IMR-90 (cell line): Measurements from ENCODE around the gene P4HA2. TPM values are rescaled to one million over a fixed set of nuclear protein-coding genes. Genes with fewer than 3 reads are reported as not detected.

Source experiments
- ATAC-seq: fragments of 200-7000 bp; cut with Tn5 transposase; 2 replicates; pipeline ENCODE4 v1.9.1; 2020; ENCODE audit warnings: low read depth, mild to moderate bottlenecking, moderate library complexity
- BruUV-seq: library from RNA; stranded (reverse); fragments of 400-500 nt; replicated peaks from 2 replicates; lab custom pipeline; 2021; lab: Mats Ljungman, UMichigan
- CTCF ChIA-PET: fragments of 300-600 bp; formaldehyde crosslinking; extraction: SDS; loops from one replicate; lab custom pipeline; 2021; ENCODE audit warnings: antibody characterized with exemption; lab: Yijun Ruan, JAX
- POLR2A ChIA-PET: fragments of 300-600 bp; sonication (Branson Sonifier 250); formaldehyde crosslinking; loops from one replicate; lab custom pipeline; 2022; ENCODE audit warnings: antibody characterized with exemption; ENCODE audit not compliant: unreplicated experiment; lab: Charles Lee
- DNase-seq: peaks from one replicate; pipeline ENCODE4 v3.0.0; 2013
- H2AFZ ChIP-seq: replicated peaks from 2 replicates; pipeline ENCODE3; 2013; ENCODE audit warnings: low read length, mild to moderate bottlenecking; ENCODE audit not compliant: poor library complexity
- H2AK5ac ChIP-seq: 2 replicates; pipeline ENCODE4 v1.6.1; 2013; ENCODE audit warnings: low read depth, low read length, inconsistent platforms
- H2AK9ac ChIP-seq: replicated peaks from 2 replicates; pipeline ENCODE3; 2013; ENCODE audit warnings: mild to moderate bottlenecking, low read depth, low read length, moderate library complexity; ENCODE audit not compliant: poor library complexity
- H2BK120ac ChIP-seq: 2 replicates; pipeline ENCODE4 v1.6.1; 2013; ENCODE audit warnings: low read depth, low read length, inconsistent platforms
- H2BK15ac ChIP-seq: 3 replicates; pipeline ENCODE4 v1.6.1; 2013; ENCODE audit warnings: low read depth, low read length, inconsistent platforms
- H2BK20ac ChIP-seq: 2 replicates; pipeline ENCODE4 v1.6.1; 2013; ENCODE audit warnings: low read depth, mild to moderate bottlenecking, inconsistent platforms, low read length, moderate library complexity
- H2BK5ac ChIP-seq: 2 replicates; pipeline ENCODE4 v1.6.1; 2013; ENCODE audit warnings: mild to moderate bottlenecking, low read depth, low read length, inconsistent platforms; ENCODE audit not compliant: poor library complexity, severe bottlenecking
- H3K14ac ChIP-seq: replicated peaks from 2 replicates; pipeline ENCODE4 v1.6.1; 2013; ENCODE audit warnings: low read depth, low read length, inconsistent platforms
- H3K18ac ChIP-seq: 2 replicates; pipeline ENCODE4 v1.6.1; 2013; ENCODE audit warnings: low read depth, low read length, control low read depth
- H3K23ac ChIP-seq: 2 replicates; pipeline ENCODE4 v1.6.1; 2013; ENCODE audit warnings: low read depth, low read length, inconsistent platforms
- H3K27ac ChIP-seq: 2 replicates; pipeline ENCODE4 v1.5.1; 2013; ENCODE audit warnings: mild to moderate bottlenecking, control low read depth, low read length; ENCODE audit not compliant: insufficient read depth
- H3K27me3 ChIP-seq: 2 replicates; pipeline ENCODE4 v1.6.1; 2013; ENCODE audit warnings: low read length; ENCODE audit not compliant: control insufficient read depth, insufficient read depth
- H3K36me3 ChIP-seq: 2 replicates; pipeline ENCODE4 v1.6.1; 2013; ENCODE audit warnings: low read length, mixed read lengths; ENCODE audit not compliant: control insufficient read depth, insufficient read depth
- H3K4ac ChIP-seq: 2 replicates; pipeline ENCODE4 v1.6.1; 2013; ENCODE audit warnings: low read depth, low read length, inconsistent platforms
- H3K4me1 ChIP-seq: 2 replicates; pipeline ENCODE4 v1.6.1; 2013; ENCODE audit warnings: low read length, mixed read lengths; ENCODE audit not compliant: control insufficient read depth, insufficient read depth
- H3K4me2 ChIP-seq: 2 replicates; pipeline ENCODE4 v1.6.1; 2013; ENCODE audit warnings: low read depth, mild to moderate bottlenecking, control low read depth, low read length, moderate library complexity
- H3K4me3 ChIP-seq: 2 replicates; pipeline ENCODE4 v1.5.1; 2013; ENCODE audit warnings: low read depth, mild to moderate bottlenecking, control low read depth, low read length, moderate library complexity; ENCODE audit not compliant: insufficient read depth
- H3K56ac ChIP-seq: 2 replicates; pipeline ENCODE4 v1.6.1; 2013; ENCODE audit warnings: low read length, inconsistent platforms; ENCODE audit not compliant: insufficient read depth; ENCODE audit errors: extremely low read depth
- H3K79me1 ChIP-seq, 2 experiments: 2 replicates each; pipeline ENCODE4 v1.6.1; 2013; ENCODE audit warnings: low read length in 2 of 2, inconsistent platforms in 1 of 2, low read depth in 1 of 2
- H3K9ac ChIP-seq: 2 replicates; pipeline ENCODE4 v1.6.1; 2013; ENCODE audit warnings: low read depth, low read length, control low read depth
- H3K9me1 ChIP-seq: 2 replicates; pipeline ENCODE4 v1.6.1; 2013; ENCODE audit warnings: low read length, inconsistent platforms; ENCODE audit not compliant: insufficient read depth
- H3K9me3 ChIP-seq: 2 replicates; pipeline ENCODE4 v1.6.1; 2013; ENCODE audit warnings: low read length; ENCODE audit not compliant: control insufficient read depth, insufficient read depth
- H4K20me1 ChIP-seq: 2 replicates; pipeline ENCODE4 v1.6.1; 2013; ENCODE audit warnings: low read length, inconsistent platforms; ENCODE audit not compliant: insufficient read depth
- H4K5ac ChIP-seq: 2 replicates; pipeline ENCODE4 v1.6.1; 2013; ENCODE audit warnings: mild to moderate bottlenecking, low read depth, low read length, control low read depth
- H4K8ac ChIP-seq, 2 experiments: 2 replicates each; pipeline ENCODE4 v1.6.1; 2013; ENCODE audit warnings: low read depth in 2 of 2, low read length in 2 of 2, control low read depth in 1 of 2, inconsistent platforms in 1 of 2
- H4K91ac ChIP-seq: 2 replicates; pipeline ENCODE4 v1.6.1; 2013; ENCODE audit warnings: low read depth, low read length, inconsistent platforms; ENCODE audit not compliant: insufficient read depth
- BHLHE40 ChIP-seq: fragments of 150-350 bp; IDR thresholded peaks from 2 replicates; pipeline ENCODE4 v1.6.1; 2016; ENCODE audit warnings: mild to moderate bottlenecking, low read depth, low read length
- CEBPB ChIP-seq: IDR thresholded peaks from 2 replicates; pipeline ENCODE4 v1.6.1; 2012; ENCODE audit warnings: low read depth, low read length, improper control_type of control experiment
- CHD1 ChIP-seq: IDR thresholded peaks from 2 replicates; pipeline ENCODE4 v1.6.1; 2012; ENCODE audit warnings: low read depth, low read length, improper control_type of control experiment
- ELK1 ChIP-seq: fragments of 150-350 bp; IDR thresholded peaks from 2 replicates; pipeline ENCODE4 v1.6.1; 2016; ENCODE audit warnings: low read depth, mild to moderate bottlenecking, low read length, moderate library complexity, borderline replicate concordance
- MAFK ChIP-seq: IDR thresholded peaks from 2 replicates; pipeline ENCODE4 v1.6.1; 2012; ENCODE audit warnings: low read depth, low read length, improper control_type of control experiment
- MXI1 ChIP-seq: IDR thresholded peaks from 2 replicates; pipeline ENCODE4 v1.6.1; 2012; ENCODE audit warnings: low read depth, mild to moderate bottlenecking, low read length, moderate library complexity, borderline replicate concordance
- NFE2L2 ChIP-seq: fragments of 150-350 bp; IDR thresholded peaks from 2 replicates; pipeline ENCODE4 v1.6.1; 2016; ENCODE audit warnings: low read depth, mild to moderate bottlenecking, low read length
- POLR2A ChIP-seq: IDR thresholded peaks from 2 replicates; pipeline ENCODE4 v1.6.1; 2012; ENCODE audit warnings: mild to moderate bottlenecking, low read depth, low read length
- RAD21 ChIP-seq: IDR thresholded peaks from 2 replicates; pipeline ENCODE4 v1.6.1; 2012; ENCODE audit warnings: low read length, improper control_type of control experiment
- RCOR1 ChIP-seq: IDR thresholded peaks from 2 replicates; pipeline ENCODE4 v1.6.1; 2012; ENCODE audit warnings: mild to moderate bottlenecking, low read length, improper control_type of control experiment; ENCODE audit not compliant: insufficient replicate concordance
- RFX5 ChIP-seq: IDR thresholded peaks from 2 replicates; pipeline ENCODE4 v1.8.0; 2012; ENCODE audit warnings: low read depth, mild to moderate bottlenecking, low read length, moderate library complexity
- SMC3 ChIP-seq: fragments of 150-350 bp; IDR thresholded peaks from 2 replicates; pipeline ENCODE4 v1.6.1; 2016; ENCODE audit warnings: low read depth, mild to moderate bottlenecking, antibody characterized with exemption, low read length, moderate library complexity
- dilution Hi-C: fragments of 300-500 bp; cut with HindIII; formaldehyde crosslinking; loops from one replicate; pipeline ENCODE4 v1.14.3; 2018; ENCODE audit warnings: low sequenced_read_pairs; ENCODE audit not compliant: unreplicated experiment
- in situ Hi-C: fragments of 300-500 bp; cut with MboI; formaldehyde crosslinking; loops from 3 replicates; pipeline ENCODE4 v1.14.3; 2019; ENCODE audit warnings: low sequenced_read_pairs, inconsistent platforms, mixed read lengths
- intact Hi-C: fragments of 100-400 bp; cut with micrococcal nuclease; formaldehyde crosslinking; loops from 2 replicates; pipeline ENCODE4 v1.10.0; 2022
- polyA plus RNA-seq, 3 experiments: library from polyadenylated mRNA; depleted of rRNA; stranded (reverse); fragments of >200 nt; gene quantifications; 2 replicates each; pipeline ENCODE4 v1.2.3, GENCODE V29; 2012; ENCODE audit warnings: low replicate concordance in 1 of 3
- total RNA-seq: library from RNA; depleted of rRNA; stranded (reverse); fragments of >200 nt; gene quantifications from 2 replicates; pipeline ENCODE4 v1.2.3, GENCODE V29; 2012
- TF ChIP-seq, protein P1 (sequence below): fragments of 150-350 bp; IDR thresholded peaks from 2 replicates; pipeline ENCODE4 v1.6.1; 2017; ENCODE audit warnings: mild to moderate bottlenecking, antibody characterized with exemption, low read length, low read depth
- TF ChIP-seq, protein P2 (sequence below): conservative IDR thresholded peaks from 2 replicates; pipeline ENCODE4 v1.5.1; 2012; ENCODE audit warnings: mild to moderate bottlenecking, low read depth, low read length, improper control_type of control experiment

The P4HA2 gene
- total and polyA plus RNA-seq, 2 of the 4 experiments (the other 2 are of a cell fraction), result 186 to 225 TPM

DNA sequence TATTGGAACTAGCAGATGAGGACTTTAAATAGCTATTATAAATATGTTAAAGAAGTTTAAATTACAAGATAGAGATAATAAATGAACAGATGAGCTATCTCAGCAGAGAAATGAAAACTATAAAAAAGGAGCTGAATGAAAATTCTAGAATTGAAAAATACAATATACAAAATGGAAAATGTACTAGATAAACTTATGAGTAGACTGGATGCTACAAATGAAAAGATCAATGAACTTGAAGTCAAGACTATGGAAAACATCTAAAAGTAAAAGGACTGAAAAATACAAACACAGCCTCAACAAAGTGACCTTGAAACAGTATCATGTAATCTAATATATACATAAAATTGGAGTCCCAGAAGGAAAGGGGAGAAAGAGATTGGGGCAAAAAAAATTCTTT lies 19.2 kb upstream of the P4HA2 start:
- no peak overlapping the region for H3K23ac ChIP-seq
- no peaks in the 10 kb centered on the region for H3K36me3 ChIP-seq
- H2AFZ ChIP-seq, result no peak overlapping the region
- H2BK15ac ChIP-seq, result no peak overlapping the region
- intact Hi-C loops, result no loop called here
- H4K20me1 ChIP-seq, result no peaks in the 10 kb centered on the region
- H3K4me2 ChIP-seq, result no peak overlapping the region
- no peak overlapping the region for H2AK9ac ChIP-seq
- H3K27me3 ChIP-seq, result no peaks in the 10 kb centered on the region; the same call in 1 of the 2 replicates
- TF ChIP-seq, protein P1, sequence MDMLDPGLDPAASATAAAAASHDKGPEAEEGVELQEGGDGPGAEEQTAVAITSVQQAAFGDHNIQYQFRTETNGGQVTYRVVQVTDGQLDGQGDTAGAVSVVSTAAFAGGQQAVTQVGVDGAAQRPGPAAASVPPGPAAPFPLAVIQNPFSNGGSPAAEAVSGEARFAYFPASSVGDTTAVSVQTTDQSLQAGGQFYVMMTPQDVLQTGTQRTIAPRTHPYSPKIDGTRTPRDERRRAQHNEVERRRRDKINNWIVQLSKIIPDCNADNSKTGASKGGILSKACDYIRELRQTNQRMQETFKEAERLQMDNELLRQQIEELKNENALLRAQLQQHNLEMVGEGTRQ, result no peak
- TF ChIP-seq CEBPB (no peak), POLR2A (no peak), RCOR1 (no peak), CHD1 (no peak), BHLHE40 (no peak), ELK1 (no peak), NFE2L2 (no peak), RAD21 (no peak), MAFK (no peak), MXI1 (no peak), SMC3 (no peak), RFX5 (no peak)
- TF ChIP-seq, protein P2, sequence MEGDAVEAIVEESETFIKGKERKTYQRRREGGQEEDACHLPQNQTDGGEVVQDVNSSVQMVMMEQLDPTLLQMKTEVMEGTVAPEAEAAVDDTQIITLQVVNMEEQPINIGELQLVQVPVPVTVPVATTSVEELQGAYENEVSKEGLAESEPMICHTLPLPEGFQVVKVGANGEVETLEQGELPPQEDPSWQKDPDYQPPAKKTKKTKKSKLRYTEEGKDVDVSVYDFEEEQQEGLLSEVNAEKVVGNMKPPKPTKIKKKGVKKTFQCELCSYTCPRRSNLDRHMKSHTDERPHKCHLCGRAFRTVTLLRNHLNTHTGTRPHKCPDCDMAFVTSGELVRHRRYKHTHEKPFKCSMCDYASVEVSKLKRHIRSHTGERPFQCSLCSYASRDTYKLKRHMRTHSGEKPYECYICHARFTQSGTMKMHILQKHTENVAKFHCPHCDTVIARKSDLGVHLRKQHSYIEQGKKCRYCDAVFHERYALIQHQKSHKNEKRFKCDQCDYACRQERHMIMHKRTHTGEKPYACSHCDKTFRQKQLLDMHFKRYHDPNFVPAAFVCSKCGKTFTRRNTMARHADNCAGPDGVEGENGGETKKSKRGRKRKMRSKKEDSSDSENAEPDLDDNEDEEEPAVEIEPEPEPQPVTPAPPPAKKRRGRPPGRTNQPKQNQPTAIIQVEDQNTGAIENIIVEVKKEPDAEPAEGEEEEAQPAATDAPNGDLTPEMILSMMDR, result no peak
- DNase-seq (no peak), ATAC-seq (no peak)
- H2AK5ac ChIP-seq, result no peak overlapping the region
- no peak overlapping the region for H3K4me3 ChIP-seq
- CTCF ChIA-PET, result interaction anchor here (6.6 kb wide), 1 partner anchor 8 kb away, joined by 35 read pairs; no protein-coding TSS in a partner anchor
- H3K9me3 ChIP-seq, result peaks cover 14% of the 10 kb centered on the region
- H3K14ac ChIP-seq, result no peak overlapping the region
- no TSS peak for BruUV-seq
- H3K9ac ChIP-seq, result no peak overlapping the region
- H4K5ac ChIP-seq, result no peak overlapping the region
- no peaks in the 10 kb centered on the region for H3K4me1 ChIP-seq
- no peak overlapping the region for H2BK5ac ChIP-seq
- H3K27ac ChIP-seq, result no peak overlapping the region
- dilution Hi-C loops, result no loop called here
- no peak overlapping the region for H3K18ac ChIP-seq
- in situ Hi-C loops, result no loop called here
- no peak overlapping the region for H3K56ac ChIP-seq
- H3K79me1 ChIP-seq, result no peaks in the 10 kb centered on the region
- H2BK20ac ChIP-seq, result no peak overlapping the region
- H3K4ac ChIP-seq, result no peak overlapping the region
- no peaks in the 10 kb centered on the region for H3K9me1 ChIP-seq
- H2BK120ac ChIP-seq, result no peak overlapping the region
- H4K8ac ChIP-seq, result no peak overlapping the region
- H4K91ac ChIP-seq, result no peak overlapping the region
- POLR2A ChIA-PET, result no interaction called here
